H1 (cell line): ENCODE data around the gene TEKT5. TPM values are rescaled to one million over a fixed set of nuclear protein-coding genes. Genes with fewer than 3 reads are reported as not detected.

Experiments used
- CTCF ChIA-PET: fragments of 300-600 bp; sonication (Branson Sonifier 250); formaldehyde crosslinking; loops from one replicate; lab custom pipeline; 2021; ENCODE audit not compliant: partially characterized antibody; lab: Charles Lee
- POLR2A ChIA-PET: fragments of 300-600 bp; sonication (Branson Sonifier 250); formaldehyde crosslinking; loops from one replicate; lab custom pipeline; 2021; ENCODE audit warnings: inconsistent platforms; ENCODE audit not compliant: partially characterized antibody; lab: Charles Lee
- DNase-seq, 2 experiments: peaks; one replicate each; pipeline versions ENCODE4 v3.0.0 to v3.0.0-alpha.2; 2010 to 2022; ENCODE audit warnings: low spot score in 2 of 2, low read depth in 1 of 2, mixed read lengths in 1 of 2
- FAIRE-seq: peaks from 2 replicates; lab custom pipeline; 2011; peaks lifted over from hg19 to GRCh38; lab: Jason Lieb, UNC
- H2AFZ ChIP-seq: 2 replicates; pipeline ENCODE4 v1.8.1; 2012; ENCODE audit warnings: low read length, inconsistent platforms
- H2AK5ac ChIP-seq: 2 replicates; pipeline ENCODE4 v1.6.1; 2013; ENCODE audit warnings: low read depth, low read length
- H2BK120ac ChIP-seq: replicated peaks from 2 replicates; pipeline ENCODE3; 2013; ENCODE audit warnings: low read depth, low read length, inconsistent platforms
- H2BK12ac ChIP-seq: 2 replicates; pipeline ENCODE4 v1.6.1; 2013; ENCODE audit warnings: low read depth, low read length
- H2BK15ac ChIP-seq: 2 replicates; pipeline ENCODE4 v1.6.1; 2013; ENCODE audit warnings: low read length
- H2BK20ac ChIP-seq: 2 replicates; pipeline ENCODE4 v1.6.1; 2013; ENCODE audit warnings: low read length
- H2BK5ac ChIP-seq: 2 replicates; pipeline ENCODE4 v1.6.1; 2013; ENCODE audit warnings: low read depth, low read length
- H3K14ac ChIP-seq: 2 replicates; pipeline ENCODE4 v1.6.1; 2013; ENCODE audit warnings: inconsistent platforms; ENCODE audit not compliant: insufficient read length
- H3K18ac ChIP-seq: 2 replicates; pipeline ENCODE4 v1.6.1; 2013; ENCODE audit warnings: low read length; ENCODE audit errors: extremely low read depth
- H3K23ac ChIP-seq: 2 replicates; pipeline ENCODE4 v1.6.1; 2013; ENCODE audit warnings: inconsistent platforms; ENCODE audit not compliant: insufficient read length
- H3K23me2 ChIP-seq: 2 replicates; pipeline ENCODE4 v1.6.1; 2013; ENCODE audit warnings: low read depth, low read length
- H3K27ac ChIP-seq: 2 replicates; pipeline ENCODE4 v1.6.1; 2011; ENCODE audit warnings: low read depth, low read length, inconsistent platforms
- H3K27me3 ChIP-seq, 4 experiments: replicated peaks in 1 of 4; 1 replicate in 1 of 4; 2 replicates in 3 of 4; pipeline versions ENCODE4 v1.6.1 to v1.8.1; 2011 to 2013; ENCODE audit warnings: low read length in 3 of 4, mild to moderate bottlenecking in 3 of 4, inconsistent platforms in 2 of 4, mixed read lengths in 2 of 4, moderate library complexity in 1 of 4; ENCODE audit not compliant: control insufficient read depth in 3 of 4, insufficient read depth in 3 of 4; ENCODE audit errors: extremely low read depth in 1 of 4
- H3K36me3 ChIP-seq, 4 experiments: 2 replicates each; pipeline versions ENCODE4 v1.6.1 to v1.8.1; 2011 to 2013; ENCODE audit warnings: mild to moderate bottlenecking in 4 of 4, low read length in 3 of 4, moderate library complexity in 2 of 4, control low read depth in 1 of 4, inconsistent platforms in 1 of 4; ENCODE audit not compliant: insufficient read depth in 4 of 4, control insufficient read depth in 2 of 4
- H3K4ac ChIP-seq: replicated peaks from 2 replicates; pipeline ENCODE3; 2013; ENCODE audit warnings: low read length, low read depth, mixed read lengths, inconsistent platforms; ENCODE audit not compliant: insufficient read length
- H3K4me1 ChIP-seq, 4 experiments: replicated peaks in 1 of 4; 1 replicate in 1 of 4; 2 replicates in 3 of 4; pipeline versions ENCODE4 v1.6.1 to v1.8.1; 2011 to 2013; ENCODE audit warnings: low read length in 3 of 4, inconsistent platforms in 2 of 4, mixed read lengths in 1 of 4; ENCODE audit not compliant: insufficient read depth in 4 of 4, control insufficient read depth in 3 of 4
- H3K4me2 ChIP-seq, 2 experiments: 2 replicates each; pipeline versions ENCODE4 v1.6.1 to v1.8.1; 2011 to 2013; ENCODE audit warnings: low read depth in 2 of 2, low read length in 2 of 2, control low read depth in 1 of 2, inconsistent platforms in 1 of 2, mild to moderate bottlenecking in 1 of 2; ENCODE audit not compliant: insufficient read depth in 1 of 2
- H3K4me3 ChIP-seq, 4 experiments: fragments of 200-600, 300-600 bp in 1 of 4; sonication (generic), shearing (Covaris generic), sonication (Bioruptor Twin) in 1 of 4; 2 replicates each; pipeline versions ENCODE4 v1.5.1 to v1.8.1; 2011 to 2016; ENCODE audit warnings: low read length in 4 of 4, low read depth in 3 of 4, control low read depth in 2 of 4, inconsistent platforms in 2 of 4, mild to moderate bottlenecking in 2 of 4, mixed read lengths in 1 of 4, moderate library complexity in 1 of 4; ENCODE audit not compliant: insufficient read depth in 2 of 4; ENCODE audit errors: extremely low read depth in 1 of 4
- H3K56ac ChIP-seq: replicated peaks from 2 replicates; pipeline ENCODE3; 2013; ENCODE audit warnings: low read depth, mild to moderate bottlenecking, mixed read lengths, low read length, inconsistent platforms; ENCODE audit not compliant: insufficient read length
- H3K79me1 ChIP-seq: 2 replicates; pipeline ENCODE4 v1.6.1; 2013; ENCODE audit warnings: low read depth, low read length, control low read depth
- H3K79me2 ChIP-seq, 2 experiments: 2 replicates each; pipeline versions ENCODE4 v1.6.1 to v1.8.1; 2012 to 2013; ENCODE audit warnings: low read length in 2 of 2, mild to moderate bottlenecking in 2 of 2, inconsistent platforms in 1 of 2; ENCODE audit not compliant: insufficient read depth in 2 of 2, control insufficient read depth in 1 of 2
- H3K9ac ChIP-seq, 4 experiments: replicated peaks in 1 of 4; 1 replicate in 1 of 4; 2 replicates in 3 of 4; pipeline versions ENCODE4 v1.6.1 to v1.8.1; 2011 to 2013; ENCODE audit warnings: low read depth in 3 of 4, low read length in 3 of 4, control low read depth in 2 of 4, mild to moderate bottlenecking in 2 of 4, moderate library complexity in 2 of 4, inconsistent platforms in 1 of 4; ENCODE audit errors: extremely low read depth in 1 of 4
- H3K9me3 ChIP-seq, 2 experiments: 2 replicates each; pipeline versions ENCODE4 v1.6.1 to v1.8.1; 2012 to 2013; ENCODE audit warnings: mild to moderate bottlenecking in 2 of 2, moderate library complexity in 2 of 2, control low read depth in 1 of 2, inconsistent platforms in 1 of 2, low read depth in 1 of 2, low read length in 1 of 2, mixed read lengths in 1 of 2; ENCODE audit not compliant: insufficient read depth in 2 of 2
- H4K20me1 ChIP-seq, 2 experiments: replicated peaks in 1 of 2; 2 replicates each; pipeline versions ENCODE3 to v1.8.1; 2011 to 2013; ENCODE audit warnings: inconsistent platforms in 2 of 2, low read length in 2 of 2, mild to moderate bottlenecking in 1 of 2; ENCODE audit not compliant: insufficient read depth in 2 of 2, control insufficient read depth in 1 of 2
- H4K5ac ChIP-seq: 2 replicates; pipeline ENCODE4 v1.6.1; 2013; ENCODE audit warnings: low read length, low read depth, mixed read lengths, inconsistent platforms; ENCODE audit not compliant: insufficient read length
- H4K8ac ChIP-seq: 2 replicates; pipeline ENCODE4 v1.8.0; 2013; ENCODE audit warnings: mild to moderate bottlenecking, moderate library complexity, low read length, inconsistent platforms; ENCODE audit not compliant: insufficient read depth; ENCODE audit errors: extremely low read depth
- H4K91ac ChIP-seq: replicated peaks from 2 replicates; pipeline ENCODE3; 2013; ENCODE audit warnings: low read length, mixed read lengths, inconsistent platforms; ENCODE audit not compliant: insufficient read length
- WGBS, 2 experiments: shearing (Covaris generic) in 1 of 2; methylation state at CpG; one replicate each; pipeline versions ENCODE4 v1.1.6 to v1.1.7; 2013 to 2015; ENCODE audit warnings: low lambda C conversion rate in 2 of 2, mixed read lengths in 2 of 2, inconsistent platforms in 1 of 2, low coverage in 1 of 2, missing lambda C conversion rate in 1 of 2; ENCODE audit not compliant: insufficient replicate concordance in 2 of 2, insufficient coverage in 1 of 2, insufficient read length in 1 of 2; ENCODE audit errors: extremely low coverage in 1 of 2, missing lambda C conversion rate in 1 of 2; 5-methylcytosine and 5-hydroxymethylcytosine counted together
- polyA plus RNA-seq, 7 experiments: library from polyadenylated mRNA; depleted of rRNA in 3 of 7; stranded (reverse) in 5 of 7; unstranded in 2 of 7; fragments of >200 nt in 5 of 7; fragments of 200-250 nt in 2 of 7; gene quantifications; 1 replicate in 5 of 7; 2 replicates in 1 of 7; 4 replicates in 1 of 7; pipeline versions ENCODE4 v1.2.1 to v1.2.3, GENCODE V29; 2011 to 2013; ENCODE audit warnings: missing spikeins in 2 of 7, mixed read lengths in 2 of 7
- total RNA-seq: library from RNA; stranded (reverse); fragmentation: NEBNext Ultra II Directional; extraction: Animal tissue kit (Norgen Biotek cat#: 25700); gene quantifications from 2 replicates; pipeline ENCODE4 v1.2.1, GENCODE V29; 2021

The TEKT5 gene
- total and polyA plus RNA-seq, 2 of the 8 experiments (the other 6 are each of a cell fraction or from before 2014, with no cell fraction given): 0.95 TPM; not detected in 1

- no peaks in the 10 kb centered on the region; a peak in 1 of 8 replicates for H3K36me3 ChIP-seq
- WGBS, 2 experiments: 75% methylated on average over 1 of the region's 1 CpG; no CpG with 5 or more reads in 1 of the 2 experiments
- no peak overlapping the region for H2BK120ac ChIP-seq
Observed at GRCh38 chr16:10663146-10663545, 31.6 kb downstream of the TEKT5 start.

More at GRCh38 chr16:10663146-10663545, 31.6 kb downstream of the TEKT5 start:
- no peak for FAIRE-seq
- Histone ChIP-seq H3K27me3 (no peaks in the 10 kb centered on the region), H2BK20ac (no peak overlapping the region), H3K4me3 (no peak overlapping the region), H3K4me1 (peaks cover 0 to 3% (median 2%) of the 10 kb centered on the region in 4 experiments; a peak in 3 of 7 replicates), H3K23ac (no peak overlapping the region), H3K4me2 (no peak overlapping the region), H2BK12ac (no peak overlapping the region), H3K4ac (no peak overlapping the region), H4K91ac (no peak overlapping the region), H3K56ac (no peak overlapping the region), H2AK5ac (no peak overlapping the region), H3K9me3 (peaks cover 6 to 7% of the 10 kb centered on the region in 2 experiments; a peak in 3 of 4 replicates), H3K23me2 (no peaks in the 10 kb centered on the region), H2BK5ac (no peak overlapping the region), H4K5ac (no peak overlapping the region), H3K27ac (no peak overlapping the region), H4K8ac (no peak overlapping the region), H4K20me1 (no peaks in the 10 kb centered on the region), H3K79me2 (no peaks in the 10 kb centered on the region), H2AFZ (no peak overlapping the region), H3K79me1 (no peaks in the 10 kb centered on the region), H3K9ac (no peak overlapping the region), H3K14ac (no peak overlapping the region), H2BK15ac (no peak overlapping the region), H3K18ac (no peak overlapping the region)
- CTCF ChIA-PET: interaction anchor here (0.7 to 1.9 kb wide), 3 partner anchors 21 to 142 kb away, joined by 3 to 5 read pairs (median 5); no protein-coding TSS in a partner anchor
- POLR2A ChIA-PET: no interaction called here
- no peak for DNase-seq
